HCT116 (cell line): ENCODE data around the gene PCTP. TPM values are rescaled to one million over a fixed set of nuclear protein-coding genes. Genes with fewer than 3 reads are reported as not detected.

Experiments
- ATAC-seq: fragments of 200-7000 bp; cut with Tn5 transposase; 2 replicates; pipeline ENCODE4 v1.9.1; 2020; ENCODE audit warnings: mild to moderate bottlenecking, moderate library complexity
- BruUV-seq: library from RNA; stranded (reverse); fragments of 400-500 nt; replicated peaks from 2 replicates; lab custom pipeline; 2021; lab: Mats Ljungman, UMichigan
- CTCF ChIA-PET: fragments of 300-600 bp; sonication (Branson Sonifier 250); formaldehyde crosslinking; loops from one replicate; lab custom pipeline; 2021; ENCODE audit warnings: antibody characterized with exemption; lab: Charles Lee
- POLR2A ChIA-PET: fragments of 300-600, 350-600 bp; sonication (Branson Sonifier 250); formaldehyde crosslinking; loops from one replicate; lab custom pipeline; 2021; ENCODE audit warnings: antibody characterized with exemption; lab: Charles Lee
- RAD21 ChIA-PET, 2 experiments: fragments of 300-600 bp; sonication (Branson Sonifier 250); formaldehyde crosslinking; loops; one replicate each; lab custom pipeline; 2023; ENCODE audit warnings: low total read pairs in 2 of 2; ENCODE audit not compliant: uncharacterized antibody in 2 of 2, unreplicated experiment in 2 of 2, low non-redundant PET in 1 of 2; lab: Charles Lee
- DNase-seq: peaks from one replicate; pipeline ENCODE4 v3.0.0-alpha.2; 2010; ENCODE audit warnings: low read depth, low spot score
- H2AFZ ChIP-seq: fragments of 200-600 bp; shearing (Covaris generic), sonication (generic); 2 replicates; pipeline ENCODE4 v1.6.1; 2017; ENCODE audit warnings: low read depth, mixed run types, mixed read lengths, antibody characterized with exemption, low read length; ENCODE audit not compliant: poor library complexity, severe bottlenecking
- H3K27ac ChIP-seq: 2 replicates; pipeline ENCODE4 v1.5.1; 2012; ENCODE audit warnings: low read depth, low read length
- H3K27me3 ChIP-seq: fragments of 200-600 bp; sonication (generic); 2 replicates; pipeline ENCODE4 v1.6.1; 2016; ENCODE audit warnings: mixed run types, low read length, mixed read lengths; ENCODE audit not compliant: insufficient read depth
- H3K36me3 ChIP-seq, 2 experiments: fragments of 200-500 bp in 1 of 2; fragments of 200-600 bp in 1 of 2; sonication (Bioruptor generic) in 1 of 2; sonication (generic) in 1 of 2; 2 replicates each; pipeline versions ENCODE4 v1.5.1 to v1.6.1; 2014 to 2016; ENCODE audit warnings: low read length in 2 of 2, inconsistent platforms in 1 of 2, mixed read lengths in 1 of 2, mixed run types in 1 of 2; ENCODE audit not compliant: insufficient read depth in 2 of 2, control insufficient read depth in 1 of 2
- H3K4me1 ChIP-seq, 2 experiments: fragments of 200-600 bp in 1 of 2; sonication (generic) in 1 of 2; 2 replicates each; pipeline versions ENCODE4 v1.5.1 to v1.6.1; 2012 to 2017; ENCODE audit warnings: low read length in 2 of 2, inconsistent platforms in 1 of 2, mild to moderate bottlenecking in 1 of 2, mixed read lengths in 1 of 2, mixed run types in 1 of 2, moderate library complexity in 1 of 2; ENCODE audit not compliant: insufficient read depth in 2 of 2, control insufficient read depth in 1 of 2
- H3K4me2 ChIP-seq: fragments of 200-600 bp; sonication (generic); 2 replicates; pipeline ENCODE4 v1.6.1; 2017; ENCODE audit warnings: mixed run types, low read length, mixed read lengths
- H3K4me3 ChIP-seq, 2 experiments: fragments of 200-600 bp in 1 of 2; sonication (generic) in 1 of 2; replicated peaks in 1 of 2; 2 replicates each; pipeline ENCODE4 v1.5.1; 2011 to 2016; ENCODE audit warnings: low read length in 2 of 2, control low read depth in 1 of 2, low read depth in 1 of 2, mild to moderate bottlenecking in 1 of 2, mixed read lengths in 1 of 2, mixed run types in 1 of 2
- H3K79me2 ChIP-seq: fragments of 200-600 bp; sonication (generic); 2 replicates; pipeline ENCODE4 v1.6.1; 2017; ENCODE audit warnings: mild to moderate bottlenecking, mixed run types, low read length, moderate library complexity, mixed read lengths; ENCODE audit not compliant: insufficient read depth
- H3K9ac ChIP-seq: fragments of 200-600 bp; sonication (generic); 2 replicates; pipeline ENCODE4 v1.6.1; 2016; ENCODE audit warnings: low read length, mixed read lengths
- H3K9me2 ChIP-seq: fragments of 200-600 bp; sonication (generic), shearing (Covaris generic); 2 replicates; pipeline ENCODE4 v1.6.1; 2017; ENCODE audit warnings: mixed run types, mild to moderate bottlenecking, moderate library complexity; ENCODE audit not compliant: insufficient read depth
- H3K9me3 ChIP-seq, 2 experiments: fragments of 200-500 bp in 1 of 2; fragments of 200-600 bp in 1 of 2; sonication (Bioruptor generic) in 1 of 2; sonication (generic) in 1 of 2; 2 replicates each; pipeline ENCODE4 v1.6.1; 2014 to 2017; ENCODE audit warnings: low read length in 2 of 2, mixed read lengths in 2 of 2, inconsistent platforms in 1 of 2, low read depth in 1 of 2, mild to moderate bottlenecking in 1 of 2, mixed run types in 1 of 2, moderate library complexity in 1 of 2; ENCODE audit not compliant: control insufficient read depth in 1 of 2, insufficient read depth in 1 of 2
- H4K20me1 ChIP-seq: fragments of 200-600 bp; sonication (generic), shearing (Covaris generic); 2 replicates; pipeline ENCODE4 v1.6.1; 2017; ENCODE audit warnings: mixed run types, mild to moderate bottlenecking, moderate library complexity; ENCODE audit not compliant: insufficient read depth
- CEBPB ChIP-seq: IDR thresholded peaks from 2 replicates; pipeline ENCODE4 v1.6.1; 2012; ENCODE audit warnings: low read depth
- EZH2 ChIP-seq: fragments of 200-600 bp; sonication (generic); IDR thresholded peaks from 2 replicates; pipeline ENCODE4 v1.6.1; 2017; ENCODE audit warnings: antibody characterized with exemption, mixed run types
- EZH2phosphoT487 ChIP-seq: fragments of 200-600 bp; IDR thresholded peaks from 2 replicates; pipeline ENCODE4 v1.6.1; 2018; ENCODE audit warnings: antibody characterized with exemption, borderline replicate concordance
- FOSL1 ChIP-seq: IDR thresholded peaks from 2 replicates; pipeline ENCODE4 v1.6.1; 2012; ENCODE audit warnings: low read depth
- JUND ChIP-seq: IDR thresholded peaks from 2 replicates; pipeline ENCODE4 v1.6.1; 2012
- POLR2AphosphoS5 ChIP-seq: IDR thresholded peaks from 2 replicates; pipeline ENCODE4 v1.6.1; 2011; ENCODE audit warnings: mild to moderate bottlenecking, low read depth, low read length, moderate library complexity
- RAD21 ChIP-seq: IDR thresholded peaks from 2 replicates; pipeline ENCODE4 v1.6.1; 2012; ENCODE audit warnings: low read depth, mild to moderate bottlenecking
- REST ChIP-seq: IDR thresholded peaks from 2 replicates; pipeline ENCODE4 v1.6.1; 2012; ENCODE audit warnings: low read depth
- SIN3A ChIP-seq: IDR thresholded peaks from 2 replicates; pipeline ENCODE4 v1.6.1; 2012; ENCODE audit warnings: low read depth
- SP1 ChIP-seq: IDR thresholded peaks from 2 replicates; pipeline ENCODE4 v1.6.1; 2012; ENCODE audit warnings: low read depth
- TCF7L2 ChIP-seq: IDR thresholded peaks from 2 replicates; pipeline ENCODE4 v1.7.0; 2011; ENCODE audit warnings: borderline replicate concordance, inconsistent platforms; ENCODE audit not compliant: insufficient read depth, insufficient read length; ENCODE audit errors: extremely low read depth
- YY1 ChIP-seq: IDR thresholded peaks from 2 replicates; pipeline ENCODE4 v1.6.1; 2011; ENCODE audit warnings: low read length, low read depth, moderate library complexity, mild to moderate bottlenecking; ENCODE audit not compliant: insufficient replicate concordance; ENCODE audit errors: extremely low read depth
- ZBTB33 ChIP-seq: IDR thresholded peaks from 2 replicates; pipeline ENCODE4 v1.6.1; 2011; ENCODE audit warnings: mild to moderate bottlenecking, low read length, moderate library complexity; ENCODE audit not compliant: insufficient replicate concordance; ENCODE audit errors: extremely low read depth
- ZFX ChIP-seq: fragments of 450-650 bp; IDR thresholded peaks from 2 replicates; pipeline ENCODE4 v1.6.1; 2017
- intact Hi-C: fragments of 100-400 bp; cut with micrococcal nuclease; formaldehyde crosslinking; loops from 2 replicates; pipeline ENCODE4 v1.10.0; 2022
- total RNA-seq: library from RNA; stranded (reverse); gene quantifications from one replicate; pipeline ENCODE4 v1.2.1, GENCODE V29; 2021; ENCODE audit not compliant: unreplicated experiment
- TF ChIP-seq, protein P1 (sequence below): IDR thresholded peaks from 2 replicates; pipeline ENCODE4 v1.6.1; 2012
- TF ChIP-seq, protein P2 (sequence below), 3 experiments: fragments of 200-600 bp in 1 of 3; sonication (generic) in 1 of 3; IDR thresholded peaks in 2 of 3; conservative IDR thresholded peaks in 1 of 3; 2 replicates each; pipeline ENCODE4 v1.5.1; 2012 to 2017; ENCODE audit warnings: low read depth in 2 of 3, low read length in 2 of 3, antibody characterized with exemption in 1 of 3, borderline replicate concordance in 1 of 3, control low read depth in 1 of 3, mild to moderate bottlenecking in 1 of 3, mixed read lengths in 1 of 3, mixed run types in 1 of 3, moderate library complexity in 1 of 3; ENCODE audit not compliant: insufficient read depth in 1 of 3

Gene PCTP
- total RNA-seq, 1 experiment from 2014 or later, result 16.3 TPM

GRCh38 chr17:55749985-55750384, 866 bp upstream of the PCTP start (continued):
- TF ChIP-seq EZH2 (no peak), ZFX (no peak)
- TF ChIP-seq, all 23 proteins: peak for 0

- Histone ChIP-seq H3K27me3 (no peaks in the 10 kb centered on the region), H3K9ac (peak overlapping the region; percentile 65), H3K36me3 (no peaks in the 10 kb centered on the region), H3K79me2 (peaks cover 6% of the 10 kb centered on the region; the same call in 1 of the 2 replicates), H3K27ac (no peak overlapping the region), H3K9me3 (no peaks in the 10 kb centered on the region), H4K20me1 (no peaks in the 10 kb centered on the region), H3K4me2 (peak overlapping the region; percentile 93), H2AFZ (peak overlapping the region; percentile 51), H3K4me1 (peaks cover 11 to 14% of the 10 kb centered on the region in 2 experiments; a peak in 3 of 4 replicates), H3K9me2 (no peaks in the 10 kb centered on the region), H3K4me3 (peak overlapping the region; percentile 71 to 87)
- intact Hi-C loops, result loop anchor here (2.0 to 10.0 kb wide), 3 partner anchors 29 to 1033 kb away; partner anchors contain the start of genes MMD and TMEM100
- BruUV-seq, result TSS peak; percentile 59
- RAD21 ChIA-PET, result interaction anchor here in 1 of 2 experiments (0.5 to 0.7 kb wide), 2 partner anchors 10 to 14 kb away, joined by 3 to 5 read pairs; no protein-coding TSS in a partner anchor
- DNase-seq (no peak), ATAC-seq (no peak)
- CTCF ChIA-PET, result interaction anchor here (0.8 to 1.6 kb wide), 6 partner anchors 12 to 225 kb away, joined by 3 to 20 read pairs (median 5); partner anchors contain the start of gene TMEM100
- POLR2A ChIA-PET, result interaction anchor here (1.2 to 1.5 kb wide), 4 partner anchors 9 to 17 kb away, joined by 3 to 21 read pairs (median 8); no protein-coding TSS in a partner anchor
- TF ChIP-seq RAD21, result no peak
- TF ChIP-seq, protein P1, sequence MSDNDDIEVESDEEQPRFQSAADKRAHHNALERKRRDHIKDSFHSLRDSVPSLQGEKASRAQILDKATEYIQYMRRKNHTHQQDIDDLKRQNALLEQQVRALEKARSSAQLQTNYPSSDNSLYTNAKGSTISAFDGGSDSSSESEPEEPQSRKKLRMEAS, result no peak
- no peak for TF ChIP-seq REST
- TF ChIP-seq SP1, result no peak
- TF ChIP-seq TCF7L2, result no peak
- no peak for TF ChIP-seq ZBTB33
- TF ChIP-seq, protein P2, sequence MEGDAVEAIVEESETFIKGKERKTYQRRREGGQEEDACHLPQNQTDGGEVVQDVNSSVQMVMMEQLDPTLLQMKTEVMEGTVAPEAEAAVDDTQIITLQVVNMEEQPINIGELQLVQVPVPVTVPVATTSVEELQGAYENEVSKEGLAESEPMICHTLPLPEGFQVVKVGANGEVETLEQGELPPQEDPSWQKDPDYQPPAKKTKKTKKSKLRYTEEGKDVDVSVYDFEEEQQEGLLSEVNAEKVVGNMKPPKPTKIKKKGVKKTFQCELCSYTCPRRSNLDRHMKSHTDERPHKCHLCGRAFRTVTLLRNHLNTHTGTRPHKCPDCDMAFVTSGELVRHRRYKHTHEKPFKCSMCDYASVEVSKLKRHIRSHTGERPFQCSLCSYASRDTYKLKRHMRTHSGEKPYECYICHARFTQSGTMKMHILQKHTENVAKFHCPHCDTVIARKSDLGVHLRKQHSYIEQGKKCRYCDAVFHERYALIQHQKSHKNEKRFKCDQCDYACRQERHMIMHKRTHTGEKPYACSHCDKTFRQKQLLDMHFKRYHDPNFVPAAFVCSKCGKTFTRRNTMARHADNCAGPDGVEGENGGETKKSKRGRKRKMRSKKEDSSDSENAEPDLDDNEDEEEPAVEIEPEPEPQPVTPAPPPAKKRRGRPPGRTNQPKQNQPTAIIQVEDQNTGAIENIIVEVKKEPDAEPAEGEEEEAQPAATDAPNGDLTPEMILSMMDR (IDR thresholded peaks at IDR 0.05 in 2 of 3, conservative IDR thresholded peaks at IDR 0.05 in 1 of 3; ENCODE audit: borderline replicate concordance in 1 of 3, insufficient read depth in 1 of 3, low read depth in 2 of 3, low read length in 2 of 3), result no peak
- no peak for TF ChIP-seq EZH2
- TF ChIP-seq YY1, result no peak
- TF ChIP-seq SIN3A, result no peak
- no peak for TF ChIP-seq FOSL1
- TF ChIP-seq EZH2phosphoT487, result no peak
- no peak for TF ChIP-seq JUND
- TF ChIP-seq POLR2AphosphoS5, result no peak
- TF ChIP-seq CEBPB, result no peak
Observed at GRCh38 chr17:55751720-55752250, 934 bp downstream of the PCTP start.
